HFF-Myc (cell line): ENCODE results near the gene NLRP3.

Source experiments
- DNase-seq: peaks from one replicate; pipeline ENCODE4 v3.0.0-alpha.2; 2011; ENCODE audit warnings: low read depth; ENCODE audit errors: extremely low read depth
- H3K4me3 ChIP-seq: replicated peaks from 2 replicates; pipeline ENCODE4 v1.5.1; 2011; ENCODE audit warnings: low read depth, mild to moderate bottlenecking, control low read depth, low read length
- TF ChIP-seq, protein P1 (sequence below): IDR thresholded peaks from 2 replicates; pipeline ENCODE4 v1.5.1; 2012; ENCODE audit warnings: mild to moderate bottlenecking, low read depth, low read length, control low read depth; ENCODE audit errors: missing control alignments

Gene NLRP3

DNA sequence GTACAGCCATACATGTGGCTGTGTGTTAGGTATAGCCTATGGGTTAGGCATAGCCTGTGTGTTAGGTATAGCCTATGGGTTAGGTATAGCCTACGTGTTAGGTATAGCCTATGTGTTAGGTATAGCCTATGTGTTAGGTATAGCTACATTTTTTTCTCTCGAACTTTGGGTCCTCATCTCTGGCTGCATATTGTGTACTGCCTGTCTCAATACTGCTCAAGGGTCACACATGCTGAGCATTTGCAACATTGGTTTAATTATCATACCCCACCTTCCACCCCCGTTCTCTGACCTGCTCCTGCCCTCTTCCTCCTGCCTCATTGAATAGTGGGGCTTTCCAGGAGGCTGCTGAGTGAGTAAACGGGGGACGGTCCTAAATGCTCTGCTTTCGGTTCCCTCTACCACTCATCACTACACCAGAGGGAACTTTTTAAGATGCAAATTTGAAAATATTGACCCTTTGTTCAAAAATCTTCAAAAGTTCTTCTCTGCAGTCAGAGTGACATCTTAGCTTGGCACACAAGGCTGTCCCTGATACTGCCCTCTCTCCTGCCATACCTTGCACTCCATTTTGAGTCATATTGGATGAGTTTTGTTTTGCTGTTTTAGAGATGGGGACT is 24.1 kb downstream of the NLRP3 start:
- TF ChIP-seq, protein P1, sequence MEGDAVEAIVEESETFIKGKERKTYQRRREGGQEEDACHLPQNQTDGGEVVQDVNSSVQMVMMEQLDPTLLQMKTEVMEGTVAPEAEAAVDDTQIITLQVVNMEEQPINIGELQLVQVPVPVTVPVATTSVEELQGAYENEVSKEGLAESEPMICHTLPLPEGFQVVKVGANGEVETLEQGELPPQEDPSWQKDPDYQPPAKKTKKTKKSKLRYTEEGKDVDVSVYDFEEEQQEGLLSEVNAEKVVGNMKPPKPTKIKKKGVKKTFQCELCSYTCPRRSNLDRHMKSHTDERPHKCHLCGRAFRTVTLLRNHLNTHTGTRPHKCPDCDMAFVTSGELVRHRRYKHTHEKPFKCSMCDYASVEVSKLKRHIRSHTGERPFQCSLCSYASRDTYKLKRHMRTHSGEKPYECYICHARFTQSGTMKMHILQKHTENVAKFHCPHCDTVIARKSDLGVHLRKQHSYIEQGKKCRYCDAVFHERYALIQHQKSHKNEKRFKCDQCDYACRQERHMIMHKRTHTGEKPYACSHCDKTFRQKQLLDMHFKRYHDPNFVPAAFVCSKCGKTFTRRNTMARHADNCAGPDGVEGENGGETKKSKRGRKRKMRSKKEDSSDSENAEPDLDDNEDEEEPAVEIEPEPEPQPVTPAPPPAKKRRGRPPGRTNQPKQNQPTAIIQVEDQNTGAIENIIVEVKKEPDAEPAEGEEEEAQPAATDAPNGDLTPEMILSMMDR: no peak
- no peak overlapping the region for H3K4me3 ChIP-seq
- no peak for DNase-seq

DNA sequence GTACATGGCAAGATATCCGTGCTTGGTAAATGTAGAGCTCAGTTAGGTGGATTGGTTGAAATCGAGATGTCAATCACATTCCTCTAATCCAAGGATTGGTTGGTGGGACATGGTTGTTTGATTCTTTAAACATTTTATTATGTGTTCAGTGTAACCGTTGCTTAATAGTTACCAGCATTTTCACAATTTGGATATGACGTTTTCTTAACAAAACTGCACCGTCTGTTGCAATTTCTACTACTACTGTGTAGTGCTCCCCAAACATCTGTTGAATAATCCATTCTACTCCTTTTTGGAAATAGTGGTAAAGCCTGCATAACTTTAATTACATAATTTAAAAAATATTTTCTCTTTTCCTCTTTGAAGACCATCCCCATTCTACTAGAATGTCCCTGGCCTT is 25.6 kb downstream of the NLRP3 start:
- H3K4me3 ChIP-seq: no peak overlapping the region
- TF ChIP-seq, protein P1: no peak
- no peak for DNase-seq

DNA sequence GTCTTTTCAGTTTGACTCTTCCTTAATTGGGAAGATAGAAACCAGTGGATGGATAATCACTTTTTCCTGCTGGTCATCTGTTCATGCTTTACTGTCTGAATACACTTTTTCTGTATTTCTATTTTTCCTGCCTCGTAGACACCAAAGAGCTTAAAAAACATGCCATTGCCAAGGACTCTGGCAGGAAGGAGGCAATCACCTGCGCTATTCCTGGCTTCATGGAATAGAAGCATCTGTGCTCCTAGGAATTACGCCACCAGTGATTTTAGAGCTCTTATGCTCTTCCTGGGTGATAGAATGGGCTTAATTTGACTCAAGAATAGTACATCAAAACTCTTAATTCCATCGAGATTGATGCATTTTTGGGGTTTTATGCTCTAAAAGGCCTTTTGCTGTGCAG is 26.2 kb downstream of the NLRP3 start:
- no peak overlapping the region for H3K4me3 ChIP-seq
- TF ChIP-seq, protein P1: no peak
- no peak for DNase-seq

DNA sequence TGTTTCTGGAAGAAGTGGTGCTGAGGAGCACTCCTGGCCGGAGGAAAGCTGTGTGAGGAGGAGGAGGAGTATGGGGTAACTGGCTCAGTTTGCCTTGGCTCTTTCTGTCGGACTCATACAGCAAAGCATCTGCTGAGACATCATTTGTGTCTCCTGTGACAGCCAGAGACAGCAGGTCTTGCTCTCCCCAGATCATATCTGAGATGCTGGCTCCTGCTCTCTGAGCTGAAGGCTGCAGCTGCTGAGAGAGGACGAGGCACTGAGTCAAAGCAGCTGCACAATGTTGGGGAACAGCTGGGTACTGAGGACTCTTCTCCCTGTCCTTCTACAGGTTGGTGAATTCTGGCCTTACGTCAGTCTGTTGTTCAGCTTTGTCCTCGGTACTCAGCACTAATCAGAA is 27.7 kb downstream of the NLRP3 start:
- H3K4me3 ChIP-seq: no peak overlapping the region
- TF ChIP-seq, protein P1: no peak
- no peak for DNase-seq

DNA sequence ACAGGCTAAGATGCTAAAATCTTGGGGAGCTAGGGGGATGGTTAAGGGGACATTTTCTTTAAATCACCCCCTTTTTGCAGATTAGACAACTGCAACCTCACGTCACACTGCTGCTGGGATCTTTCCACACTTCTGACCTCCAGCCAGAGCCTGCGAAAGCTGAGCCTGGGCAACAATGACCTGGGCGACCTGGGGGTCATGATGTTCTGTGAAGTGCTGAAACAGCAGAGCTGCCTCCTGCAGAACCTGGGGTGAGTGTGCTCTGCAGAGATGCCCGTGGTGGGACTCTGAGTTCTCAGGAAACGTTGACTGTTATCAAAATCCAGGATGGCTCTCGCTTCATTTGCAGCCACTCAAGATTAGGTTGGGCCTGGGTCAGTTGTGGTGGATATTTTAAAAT is 28.6 kb downstream of the NLRP3 start:
- DNase-seq: no peak
- TF ChIP-seq, protein P1: no peak
- H3K4me3 ChIP-seq: no peak overlapping the region

DNA sequence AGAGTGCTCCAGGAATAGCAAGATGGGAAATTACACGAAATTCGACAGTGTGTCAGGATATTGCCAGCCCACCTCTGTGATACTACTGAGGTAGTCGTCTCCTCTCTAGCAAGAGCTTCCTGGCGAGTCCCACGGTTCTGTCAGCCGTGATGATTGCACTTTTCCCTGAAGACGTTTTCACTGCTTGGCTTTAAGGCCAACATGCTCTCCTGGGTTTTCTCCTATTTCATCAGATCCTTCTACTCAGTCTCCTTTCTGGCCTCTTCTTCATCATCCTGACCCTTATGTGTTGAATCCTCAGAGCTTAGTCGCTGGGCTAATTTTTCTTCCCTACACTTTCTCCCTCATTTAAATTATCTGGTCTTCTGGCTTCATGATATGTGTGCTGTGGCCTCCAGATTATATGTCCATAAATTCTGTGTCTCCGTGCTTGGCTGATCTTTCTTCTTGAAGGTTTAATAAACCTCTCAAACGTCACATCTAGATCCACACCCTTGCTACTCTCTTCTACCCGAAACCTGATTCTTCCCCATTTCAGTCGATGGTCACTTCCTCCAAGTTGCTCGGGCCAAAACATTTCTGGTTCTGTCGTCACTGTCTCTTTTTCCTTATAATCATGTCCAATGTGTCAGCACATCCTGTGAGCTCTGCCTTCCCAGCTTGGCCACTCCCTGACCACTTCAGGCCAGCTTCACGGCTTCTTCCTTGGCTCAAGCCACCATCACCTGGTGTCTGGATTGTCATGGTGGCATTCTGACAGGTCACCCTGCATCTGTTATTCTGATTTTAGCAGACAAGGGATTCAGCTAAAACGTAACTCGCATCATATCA is 29.8 kb downstream of the NLRP3 start:
- TF ChIP-seq, protein P1: no peak
- no peak overlapping the region for H3K4me3 ChIP-seq
- DNase-seq: no peak
